ENCODE data around the gene PYROXD2.
"Not testable (repeated sequence)": the region's sequence is repeated elsewhere in the genome, so short reads cannot be mapped to it uniquely, and the experiment has no call there.

PYROXD2 gene

GRCh38 chr10:98354491-98354890, 60.5 kb downstream of the PYROXD2 start:
- no peak for DNase-seq (ENCODE audit: insufficient read length, low spot score)
- TF ChIP-seq CTCF (IDR thresholded peaks at IDR 0.05; ENCODE audit: insufficient read depth, missing control alignments), result no peak
- FAIRE-seq, result no peak

- no peak for FAIRE-seq
Measured at GRCh38 chr10:98353170-98353569, 61.8 kb downstream of the PYROXD2 start.

GRCh38 chr10:98351831-98352402, 63.1 kb downstream of the PYROXD2 start:
- FAIRE-seq (no peak), DNase-seq (ENCODE audit: insufficient read length, low spot score) (no peak)
- no peak for TF ChIP-seq CTCF (IDR thresholded peaks at IDR 0.05; ENCODE audit: insufficient read depth, missing control alignments)

More at GRCh38 chr10:98353170-98353569, 61.8 kb downstream of the PYROXD2 start:
- no peak for DNase-seq (ENCODE audit: insufficient read length, low spot score)
- no peak for TF ChIP-seq CTCF (IDR thresholded peaks at IDR 0.05; ENCODE audit: insufficient read depth, missing control alignments)

- FAIRE-seq (no peak), DNase-seq (ENCODE audit: insufficient read length, low spot score) (no peak)
- no peak for TF ChIP-seq CTCF (IDR thresholded peaks at IDR 0.05; ENCODE audit: insufficient read depth, missing control alignments)
Measured at GRCh38 chr10:98349508-98349922, 65.5 kb downstream of the PYROXD2 start.

- no peak for FAIRE-seq
- TF ChIP-seq CTCF (IDR thresholded peaks at IDR 0.05; ENCODE audit: insufficient read depth, missing control alignments), result no peak
- DNase-seq (ENCODE audit: insufficient read length, low spot score), result no peak
Measured at GRCh38 chr10:98346847-98347246, 68.1 kb downstream of the PYROXD2 start.

- FAIRE-seq (no peak), DNase-seq (ENCODE audit: insufficient read length, low spot score) (no peak)
- TF ChIP-seq CTCF (IDR thresholded peaks at IDR 0.05; ENCODE audit: insufficient read depth, missing control alignments), result no peak
Measured at GRCh38 chr10:98344589-98345038, 70.4 kb downstream of the PYROXD2 start.

- FAIRE-seq; DNase-seq (ENCODE audit: insufficient read length, low spot score): not testable (repeated sequence)
Measured at GRCh38 chr10:98341701-98342100, 73.3 kb downstream of the PYROXD2 start.

GRCh38 chr10:98340940-98341310, 74.1 kb downstream of the PYROXD2 start:
- TF ChIP-seq CTCF (IDR thresholded peaks at IDR 0.05; ENCODE audit: insufficient read depth, missing control alignments), result no peak
- DNase-seq (ENCODE audit: insufficient read length, low spot score) (no peak), FAIRE-seq (no peak)
